ENCODE measurements around the gene CMTR1.

- TF ChIP-seq CTCF (conservative IDR thresholded peaks at IDR 0.05 in 1 of 2, IDR thresholded peaks at IDR 0.05 in 1 of 2; ENCODE audit: extremely low read depth in 1 of 2, insufficient read depth in 1 of 2, low read depth in 1 of 2, low read length in 2 of 2), result no peak
- no peak for TF ChIP-seq EZH2 (IDR thresholded peaks at IDR 0.05; ENCODE audit: borderline replicate concordance, low read length)
These were observed 51.8 kb downstream of the CMTR1 start for GRCh38 chr6:37484786-37485170.
